22Rv1 (cell line): ENCODE results near the gene CDHR5.

ENCODE experiments used
- H3K27ac ChIP-seq: fragments of 450-650 bp; 2 replicates; pipeline ENCODE4 v1.5.1; 2017
- CTCF ChIP-seq: fragments of 450-650 bp; IDR thresholded peaks from 2 replicates; pipeline ENCODE4 v1.5.1; 2017; ENCODE audit warnings: mild to moderate bottlenecking
- ZFX ChIP-seq: fragments of 450-650 bp; IDR thresholded peaks from 2 replicates; pipeline ENCODE4 v1.6.1; 2017; ENCODE audit warnings: antibody characterized with exemption, borderline replicate concordance

CDHR5 gene

GRCh38 chr11:614623-615503, 9.9 kb downstream of the CDHR5 start:
- peak overlapping the region; percentile 86 for H3K27ac ChIP-seq
- TF ChIP-seq ZFX: no peak
- no peak for TF ChIP-seq CTCF

DNA sequence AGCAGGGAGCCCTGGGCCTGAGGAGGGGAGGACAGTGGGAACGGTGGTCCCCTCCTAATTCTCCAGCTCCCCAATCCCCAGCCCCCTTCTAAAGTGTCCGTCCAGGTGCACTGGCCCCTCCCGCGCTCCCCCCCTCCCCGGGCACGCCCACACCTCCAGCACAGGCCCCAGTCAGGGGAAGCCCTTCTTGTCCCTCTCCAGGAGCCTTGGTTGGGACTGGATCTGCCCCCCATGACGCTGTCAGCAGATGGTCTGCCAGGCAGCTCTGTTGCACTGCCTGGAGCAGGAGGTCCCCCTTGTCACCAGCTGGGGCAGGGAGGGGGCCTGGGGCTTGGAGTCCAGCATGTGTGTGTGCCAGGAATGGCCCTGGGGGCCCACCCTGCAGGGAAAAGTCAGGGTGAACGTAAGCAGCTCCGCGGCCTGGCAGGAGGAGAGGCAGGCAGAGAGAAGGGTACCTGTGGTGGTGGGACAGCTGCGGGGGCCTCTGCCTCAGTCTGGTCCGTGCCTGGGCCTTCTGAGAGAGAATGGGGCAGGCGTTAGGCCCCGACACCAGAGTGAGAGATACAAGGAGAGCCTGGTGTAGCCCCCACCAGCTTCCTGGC, 10.6 kb downstream of the CDHR5 start:
- peak overlapping the region; percentile 86 for H3K27ac ChIP-seq

GRCh38 chr11:613369-613968, 11.3 kb downstream of the CDHR5 start:
- peak overlapping the region; percentile 86 for H3K27ac ChIP-seq
- TF ChIP-seq ZFX (no peak), CTCF (no peak)

More for the DNA sequence above, 10.6 kb downstream of the CDHR5 start:
- no peak for TF ChIP-seq CTCF
- TF ChIP-seq ZFX: no peak

- H3K27ac ChIP-seq: peak overlapping the region; percentile 37; the same call in 1 of the 2 replicates
- TF ChIP-seq CTCF (no peak), ZFX (no peak)
These were observed 11.8 kb downstream of the CDHR5 start for GRCh38 chr11:612961-613300.

DNA sequence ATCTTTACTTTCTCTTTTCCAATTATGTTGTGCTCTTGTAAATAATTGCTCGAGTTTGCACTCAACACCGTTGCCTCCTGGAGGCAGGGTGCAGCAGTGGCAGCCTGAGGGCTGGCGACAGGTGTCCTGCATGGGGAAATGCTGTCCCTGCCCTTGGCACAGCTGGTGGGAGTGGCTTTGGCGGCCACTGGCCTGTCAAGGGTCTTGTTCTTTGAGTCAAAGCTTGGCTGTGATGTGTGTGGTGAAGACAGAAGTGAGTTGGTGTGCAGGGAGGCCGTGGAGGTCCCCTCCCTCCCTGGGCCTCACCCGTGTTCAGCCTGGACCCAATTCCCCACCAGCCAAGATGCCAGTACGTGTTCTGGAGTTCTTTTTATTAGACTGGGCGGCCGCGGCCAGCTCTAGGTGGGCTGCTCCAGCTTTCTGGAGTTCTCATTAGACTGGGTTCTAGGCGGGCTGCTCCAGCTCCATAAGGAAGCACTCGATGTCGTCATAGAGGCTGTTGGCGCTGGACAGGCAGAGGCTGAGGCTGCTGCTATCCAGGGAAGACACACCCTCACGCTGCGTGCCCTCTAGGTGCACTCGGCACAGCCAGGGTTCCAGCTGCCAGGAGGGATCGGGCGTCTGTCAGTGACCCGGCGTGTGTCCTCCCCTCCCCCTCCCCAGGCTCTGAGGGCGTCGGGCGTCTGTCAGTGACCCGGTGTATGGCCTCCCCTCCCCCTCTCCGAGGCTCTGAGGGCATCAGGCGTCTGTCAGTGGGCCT, 12.4 kb downstream of the CDHR5 start:
- TF ChIP-seq ZFX (no peak), CTCF (peak; percentile 14; the same call in 1 of the 2 replicates)
- peak overlapping the region; percentile 37 for H3K27ac ChIP-seq

DNA sequence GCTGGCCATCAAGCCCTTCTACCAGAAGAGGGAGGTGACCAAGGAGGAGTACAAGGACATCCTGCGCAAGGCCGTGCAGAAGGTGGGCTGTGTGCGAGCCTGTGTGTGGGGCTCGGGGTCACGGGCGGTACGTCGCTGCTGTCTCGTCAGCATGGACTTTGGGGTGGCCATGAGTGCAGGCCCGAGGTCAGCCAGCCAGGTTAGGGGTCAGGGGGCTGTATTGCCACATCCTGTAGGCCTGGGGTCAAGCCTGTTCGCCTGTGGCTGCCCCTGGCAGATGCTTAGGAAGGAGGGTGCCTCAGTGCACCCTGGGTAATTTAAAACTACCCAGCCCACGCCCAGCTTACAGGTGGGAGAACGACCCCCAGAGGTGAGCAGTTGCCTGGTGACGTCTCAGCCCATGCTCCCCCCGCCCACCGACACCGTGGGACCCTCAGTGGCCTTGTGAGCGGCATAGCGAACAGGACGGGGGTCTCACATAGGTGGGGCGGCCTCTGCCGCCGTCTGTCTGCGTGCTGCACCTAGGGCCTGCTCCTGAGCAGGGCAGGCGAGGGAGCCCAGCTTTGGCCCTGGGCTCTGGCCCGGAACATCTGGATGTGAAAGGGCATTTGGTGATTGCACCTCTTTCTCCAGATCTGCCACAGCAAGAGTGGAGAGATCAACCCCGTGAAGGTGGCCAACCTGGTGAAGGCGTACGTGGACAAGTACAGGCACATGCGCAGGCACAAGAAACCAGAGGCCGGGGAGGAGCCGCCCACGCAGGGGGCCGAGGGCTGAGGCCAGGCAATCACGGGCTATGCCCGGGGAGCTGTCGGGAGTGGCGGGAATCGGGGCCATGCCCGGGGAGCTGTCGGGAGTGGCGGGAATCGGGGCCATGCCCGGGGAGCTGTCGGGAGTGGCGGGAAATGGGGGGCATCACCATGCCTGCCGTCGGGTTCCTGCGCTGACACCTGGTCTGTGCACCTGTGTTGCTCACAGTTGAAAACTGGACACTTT, 13.5 kb downstream of the CDHR5 start:
- H3K27ac ChIP-seq: peak overlapping the region; percentile 37
- no peak for TF ChIP-seq ZFX
- no peak for TF ChIP-seq CTCF
